ENCODE data around the gene MAP1LC3B. TPM values are rescaled to one million over a fixed set of nuclear protein-coding genes. Genes with fewer than 3 reads are reported as not detected.

MAP1LC3B gene
- total RNA-seq, 1 donor from 2014 or later: 78.6 TPM

- peak; percentile 73 for DNase-seq (ENCODE audit: low spot score)
Observed at GRCh38 chr16:87425941-87426340, 33.8 kb downstream of the MAP1LC3B start.

GRCh38 chr16:87426423-87427215, 34.5 kb downstream of the MAP1LC3B start:
- DNase-seq (ENCODE audit: low spot score): peak; percentile 82

GRCh38 chr16:87431926-87432325, 39.8 kb downstream of the MAP1LC3B start:
- DNase-seq (ENCODE audit: low spot score): no peak

- no peak for DNase-seq (ENCODE audit: low spot score)
Observed at GRCh38 chr16:87432330-87432915, 40.3 kb downstream of the MAP1LC3B start.

GRCh38 chr16:87434146-87434667, 42.1 kb downstream of the MAP1LC3B start:
- DNase-seq (ENCODE audit: low spot score): no peak

- no peak for DNase-seq (ENCODE audit: low spot score)
Observed at GRCh38 chr16:87435372-87436224, 43.5 kb downstream of the MAP1LC3B start.

- DNase-seq (ENCODE audit: low spot score): no peak
Observed at GRCh38 chr16:87436225-87437172, 44.4 kb downstream of the MAP1LC3B start.

- DNase-seq (ENCODE audit: low spot score): no peak
Observed at GRCh38 chr16:87437327-87437726, 45.2 kb downstream of the MAP1LC3B start.

GRCh38 chr16:87437911-87438610, 45.9 kb downstream of the MAP1LC3B start:
- no peak for DNase-seq (ENCODE audit: low spot score)

GRCh38 chr16:87438611-87438985, 46.5 kb downstream of the MAP1LC3B start:
- DNase-seq (ENCODE audit: low spot score): no peak

- DNase-seq (ENCODE audit: low spot score): no peak
Observed at GRCh38 chr16:87439926-87440325, 47.8 kb downstream of the MAP1LC3B start.

GRCh38 chr16:87441886-87442580, 49.9 kb downstream of the MAP1LC3B start:
- DNase-seq (ENCODE audit: low spot score): no peak

- no peak for DNase-seq (ENCODE audit: low spot score)
Observed at GRCh38 chr16:87442581-87442966, 50.4 kb downstream of the MAP1LC3B start.

GRCh38 chr16:87443016-87443415, 50.9 kb downstream of the MAP1LC3B start:
- no peak for DNase-seq (ENCODE audit: low spot score)

GRCh38 chr16:87443964-87444363, 51.8 kb downstream of the MAP1LC3B start:
- no peak for DNase-seq (ENCODE audit: low spot score)

- DNase-seq (ENCODE audit: low spot score): no peak
Observed at GRCh38 chr16:87445486-87445885, 53.4 kb downstream of the MAP1LC3B start.

GRCh38 chr16:87446479-87446878, 54.3 kb downstream of the MAP1LC3B start:
- DNase-seq (ENCODE audit: low spot score): no peak

GRCh38 chr16:87447323-87447722, 55.2 kb downstream of the MAP1LC3B start:
- DNase-seq (ENCODE audit: low spot score): no peak

GRCh38 chr16:87448866-87449265, 56.7 kb downstream of the MAP1LC3B start:
- no peak for DNase-seq (ENCODE audit: low spot score)

Data from mesenteric fat pad (tissue), 1 donor.